Ishikawa (cell line): Measurements from ENCODE around the gene ZMIZ1.

Experiments
- CEBPB ChIP-seq: IDR thresholded peaks from 2 replicates; pipeline ENCODE4 v1.6.1; 2012
- CREB1 ChIP-seq: IDR thresholded peaks from 2 replicates; pipeline ENCODE4 v1.6.1; 2012; ENCODE audit warnings: low read depth
- EGR1 ChIP-seq: IDR thresholded peaks from 2 replicates; pipeline ENCODE4 v1.6.1; 2012
- EP300 ChIP-seq: IDR thresholded peaks from 2 replicates; pipeline ENCODE4 v1.6.1; 2012; ENCODE audit warnings: borderline replicate concordance
- FOXM1 ChIP-seq: IDR thresholded peaks from 2 replicates; pipeline ENCODE4 v1.6.1; 2012; ENCODE audit warnings: low read depth, borderline replicate concordance
- NFIC ChIP-seq: IDR thresholded peaks from 2 replicates; pipeline ENCODE4 v1.6.1; 2012
- RAD21 ChIP-seq: IDR thresholded peaks from 2 replicates; pipeline ENCODE4 v1.6.1; 2012; ENCODE audit warnings: low read depth
- TAF1 ChIP-seq: IDR thresholded peaks from 2 replicates; pipeline ENCODE4 v1.6.1; 2012; ENCODE audit warnings: low read depth, mild to moderate bottlenecking
- TCF12 ChIP-seq: IDR thresholded peaks from 2 replicates; pipeline ENCODE4 v1.6.1; 2012; ENCODE audit warnings: low read depth
- TEAD4 ChIP-seq: IDR thresholded peaks from 2 replicates; pipeline ENCODE4 v1.6.1; 2012
- YY1 ChIP-seq: IDR thresholded peaks from 2 replicates; pipeline ENCODE4 v1.6.1; 2012; ENCODE audit warnings: low read depth
- ZBTB7A ChIP-seq: IDR thresholded peaks from 2 replicates; pipeline ENCODE4 v1.6.1; 2012; ENCODE audit warnings: low read depth
- TF ChIP-seq, protein P1 (sequence below): IDR thresholded peaks from 2 replicates; pipeline ENCODE4 v1.6.1; 2012
- TF ChIP-seq, protein P2 (sequence below): IDR thresholded peaks from 2 replicates; pipeline ENCODE4 v1.6.1; 2012; ENCODE audit warnings: low read depth, mild to moderate bottlenecking
- TF ChIP-seq, protein P3 (sequence below): IDR thresholded peaks from 2 replicates; pipeline ENCODE4 v1.6.1; 2012

Gene ZMIZ1

GRCh38 chr10:79229830-79230327, 161.1 kb downstream of the ZMIZ1 start:
- TF ChIP-seq TAF1, result no peak
- TF ChIP-seq EP300, result no peak
- no peak for TF ChIP-seq FOXM1
- TF ChIP-seq CEBPB, result no peak
- no peak for TF ChIP-seq RAD21
- TF ChIP-seq, protein P1, sequence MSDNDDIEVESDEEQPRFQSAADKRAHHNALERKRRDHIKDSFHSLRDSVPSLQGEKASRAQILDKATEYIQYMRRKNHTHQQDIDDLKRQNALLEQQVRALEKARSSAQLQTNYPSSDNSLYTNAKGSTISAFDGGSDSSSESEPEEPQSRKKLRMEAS, result no peak
- TF ChIP-seq, protein P2, sequence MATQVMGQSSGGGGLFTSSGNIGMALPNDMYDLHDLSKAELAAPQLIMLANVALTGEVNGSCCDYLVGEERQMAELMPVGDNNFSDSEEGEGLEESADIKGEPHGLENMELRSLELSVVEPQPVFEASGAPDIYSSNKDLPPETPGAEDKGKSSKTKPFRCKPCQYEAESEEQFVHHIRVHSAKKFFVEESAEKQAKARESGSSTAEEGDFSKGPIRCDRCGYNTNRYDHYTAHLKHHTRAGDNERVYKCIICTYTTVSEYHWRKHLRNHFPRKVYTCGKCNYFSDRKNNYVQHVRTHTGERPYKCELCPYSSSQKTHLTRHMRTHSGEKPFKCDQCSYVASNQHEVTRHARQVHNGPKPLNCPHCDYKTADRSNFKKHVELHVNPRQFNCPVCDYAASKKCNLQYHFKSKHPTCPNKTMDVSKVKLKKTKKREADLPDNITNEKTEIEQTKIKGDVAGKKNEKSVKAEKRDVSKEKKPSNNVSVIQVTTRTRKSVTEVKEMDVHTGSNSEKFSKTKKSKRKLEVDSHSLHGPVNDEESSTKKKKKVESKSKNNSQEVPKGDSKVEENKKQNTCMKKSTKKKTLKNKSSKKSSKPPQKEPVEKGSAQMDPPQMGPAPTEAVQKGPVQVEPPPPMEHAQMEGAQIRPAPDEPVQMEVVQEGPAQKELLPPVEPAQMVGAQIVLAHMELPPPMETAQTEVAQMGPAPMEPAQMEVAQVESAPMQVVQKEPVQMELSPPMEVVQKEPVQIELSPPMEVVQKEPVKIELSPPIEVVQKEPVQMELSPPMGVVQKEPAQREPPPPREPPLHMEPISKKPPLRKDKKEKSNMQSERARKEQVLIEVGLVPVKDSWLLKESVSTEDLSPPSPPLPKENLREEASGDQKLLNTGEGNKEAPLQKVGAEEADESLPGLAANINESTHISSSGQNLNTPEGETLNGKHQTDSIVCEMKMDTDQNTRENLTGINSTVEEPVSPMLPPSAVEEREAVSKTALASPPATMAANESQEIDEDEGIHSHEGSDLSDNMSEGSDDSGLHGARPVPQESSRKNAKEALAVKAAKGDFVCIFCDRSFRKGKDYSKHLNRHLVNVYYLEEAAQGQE, result no peak
- no peak for TF ChIP-seq YY1
- TF ChIP-seq TEAD4, result no peak
- TF ChIP-seq, protein P3, sequence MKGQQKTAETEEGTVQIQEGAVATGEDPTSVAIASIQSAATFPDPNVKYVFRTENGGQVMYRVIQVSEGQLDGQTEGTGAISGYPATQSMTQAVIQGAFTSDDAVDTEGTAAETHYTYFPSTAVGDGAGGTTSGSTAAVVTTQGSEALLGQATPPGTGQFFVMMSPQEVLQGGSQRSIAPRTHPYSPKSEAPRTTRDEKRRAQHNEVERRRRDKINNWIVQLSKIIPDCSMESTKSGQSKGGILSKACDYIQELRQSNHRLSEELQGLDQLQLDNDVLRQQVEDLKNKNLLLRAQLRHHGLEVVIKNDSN, result no peak
- TF ChIP-seq TCF12, result no peak
- TF ChIP-seq EGR1, result no peak
- TF ChIP-seq NFIC, result no peak

- TF ChIP-seq TCF12, result no peak
- TF ChIP-seq CREB1, result no peak
- no peak for TF ChIP-seq TAF1
- no peak for TF ChIP-seq NFIC
- TF ChIP-seq, protein P1, result no peak
- no peak for TF ChIP-seq ZBTB7A
These were observed 161.6 kb downstream of the ZMIZ1 start for GRCh38 chr10:79230328-79230830.

DNA sequence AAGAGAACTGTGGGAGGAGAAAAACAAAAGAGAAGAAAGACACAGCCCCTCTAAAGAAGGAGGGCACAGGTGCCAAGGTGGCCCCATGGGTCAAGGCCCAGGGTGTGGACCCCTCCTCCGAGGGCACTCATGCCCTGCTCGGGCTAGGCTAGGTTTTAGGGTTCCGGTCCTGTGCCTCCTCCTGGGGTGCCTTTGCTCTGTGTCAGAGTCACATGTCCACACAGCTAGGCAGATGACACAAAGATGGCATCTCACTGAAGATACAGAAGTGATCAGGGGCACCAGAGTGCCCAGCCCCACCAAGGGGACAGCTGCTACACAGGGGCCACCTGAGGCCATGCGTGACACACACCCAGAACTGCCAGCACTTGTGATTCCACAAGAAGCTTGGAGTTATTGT, 162.1 kb downstream of the ZMIZ1 start:
- TF ChIP-seq, protein P2, result no peak
- TF ChIP-seq TEAD4, result no peak
- no peak for TF ChIP-seq TAF1
- no peak for TF ChIP-seq FOXM1
- no peak for TF ChIP-seq EGR1
- no peak for TF ChIP-seq NFIC
- TF ChIP-seq, protein P3, result no peak
- TF ChIP-seq CREB1, result no peak
- no peak for TF ChIP-seq EP300
- no peak for TF ChIP-seq YY1

DNA sequence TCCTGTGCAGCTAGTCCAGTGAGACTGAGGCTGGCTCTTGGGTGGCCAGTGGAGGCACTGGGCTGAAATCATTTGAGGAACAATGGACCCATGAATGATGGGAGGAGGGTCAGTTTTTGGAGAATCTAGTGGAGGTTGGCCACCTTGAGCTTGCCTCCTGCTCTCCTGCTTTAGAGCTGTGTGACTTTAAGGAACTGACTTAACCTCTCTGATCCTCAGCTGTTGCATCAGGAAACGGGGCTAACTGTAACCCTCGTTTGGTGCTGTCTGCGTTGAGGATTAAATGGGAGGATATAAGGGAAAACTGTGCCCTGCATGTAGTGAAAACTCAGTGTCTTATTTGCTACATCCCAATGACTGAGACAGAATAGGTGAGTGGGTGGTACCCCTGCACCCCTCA, 163.1 kb downstream of the ZMIZ1 start:
- no peak for TF ChIP-seq FOXM1

DNA sequence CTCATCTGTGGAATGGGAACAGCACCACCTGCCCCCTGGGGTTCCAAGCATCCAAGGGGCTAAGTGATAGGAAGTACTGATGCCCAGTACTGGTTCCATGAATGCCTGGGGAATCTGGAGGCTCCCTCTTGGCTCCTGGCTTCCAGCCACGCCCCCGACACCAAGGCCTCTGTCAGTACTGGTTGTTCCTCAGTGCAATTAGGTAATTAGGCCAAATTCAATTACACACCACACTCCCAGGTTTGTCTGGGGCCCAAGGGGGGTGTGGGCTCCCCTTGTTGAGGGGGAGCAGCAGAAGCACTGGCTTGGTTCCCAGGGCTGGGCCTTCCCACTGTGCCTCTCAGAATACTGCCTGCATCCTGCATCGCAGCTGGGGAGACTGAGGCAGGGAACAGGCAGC, 164.1 kb downstream of the ZMIZ1 start:
- no peak for TF ChIP-seq EGR1
- TF ChIP-seq ZBTB7A, result no peak
- no peak for TF ChIP-seq FOXM1
- TF ChIP-seq TEAD4, result no peak
- TF ChIP-seq, protein P2, result no peak
- TF ChIP-seq TCF12, result no peak
- no peak for TF ChIP-seq EP300
- no peak for TF ChIP-seq TAF1
- TF ChIP-seq, protein P3, result no peak
- TF ChIP-seq YY1, result no peak
- no peak for TF ChIP-seq RAD21
- TF ChIP-seq, protein P1, result no peak
- no peak for TF ChIP-seq CREB1
- TF ChIP-seq NFIC, result no peak
- TF ChIP-seq CEBPB, result no peak
